GM19467 (cell line): ENCODE data around the gene LMTK2.

Source experiments
- ATAC-seq: cut with Tn5 transposase; IDR thresholded peaks from one replicate; pipeline ENCODE4 v1.9.1; 2021; ENCODE audit warnings: mild to moderate bottlenecking, moderate library complexity; ENCODE audit not compliant: unreplicated experiment

LMTK2 gene

GRCh38 chr7:98252425-98253054, 145.9 kb downstream of the LMTK2 start:
- no peak for ATAC-seq

- ATAC-seq: no peak
Measured at GRCh38 chr7:98254516-98254915, 147.9 kb downstream of the LMTK2 start.

- no peak for ATAC-seq
Measured at GRCh38 chr7:98254951-98255610, 148.4 kb downstream of the LMTK2 start.

DNA sequence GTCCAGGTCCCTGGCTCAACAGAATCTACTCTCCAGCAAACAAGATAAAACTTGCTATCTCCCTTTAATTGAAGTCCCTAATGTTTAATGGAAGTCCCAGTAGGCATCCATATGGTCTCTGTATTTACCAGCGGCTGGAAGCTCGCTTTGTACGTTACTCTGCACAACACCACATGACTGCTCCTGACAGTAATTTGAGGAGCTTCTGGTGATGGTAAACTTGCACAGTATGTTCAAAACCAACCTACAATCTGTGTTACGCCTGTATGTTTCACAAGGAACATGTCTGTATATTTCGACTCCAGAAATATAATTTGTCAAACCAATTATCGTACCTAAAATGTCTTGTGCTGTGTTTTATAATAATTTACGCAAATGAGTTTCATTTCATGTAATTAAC, 149.8 kb downstream of the LMTK2 start:
- ATAC-seq: no peak

GRCh38 chr7:98257701-98258100, 151.0 kb downstream of the LMTK2 start:
- no peak for ATAC-seq
